ENCODE results near the gene CSMD2.

GRCh38 chr1:33985656-33986055 is 179.4 kb downstream of the CSMD2 start:
- TF ChIP-seq CTCF (IDR thresholded peaks at IDR 0.05 in 2 of 3, conservative IDR thresholded peaks at IDR 0.05 in 1 of 3; ENCODE audit: borderline replicate concordance in 1 of 3, insufficient read depth in 1 of 3, low read depth in 2 of 3, low read length in 2 of 3) (no peak), POLR2AphosphoS5 (IDR thresholded peaks at IDR 0.05; ENCODE audit: low read depth, low read length) (no peak), EZH2 (IDR thresholded peaks at IDR 0.05) (no peak), EZH2phosphoT487 (IDR thresholded peaks at IDR 0.05; ENCODE audit: borderline replicate concordance) (no peak), YY1 (IDR thresholded peaks at IDR 0.05; ENCODE audit: extremely low read depth, insufficient replicate concordance, low read depth, low read length) (no peak), SRF (IDR thresholded peaks at IDR 0.05; ENCODE audit: low read depth) (no peak), MAX (IDR thresholded peaks at IDR 0.05) (no peak), CEBPB (IDR thresholded peaks at IDR 0.05; ENCODE audit: low read depth) (no peak)
